D341Med (cell line): ENCODE results near the gene DCHS2.

Source experiments
- DNase-seq: peaks from one replicate; pipeline ENCODE4 v3.0.0; 2012; ENCODE audit warnings: low spot score

Gene DCHS2

GRCh38 chr4:154444958-154445357 lies 46.6 kb downstream of the DCHS2 start:
- no peak for DNase-seq

DNA sequence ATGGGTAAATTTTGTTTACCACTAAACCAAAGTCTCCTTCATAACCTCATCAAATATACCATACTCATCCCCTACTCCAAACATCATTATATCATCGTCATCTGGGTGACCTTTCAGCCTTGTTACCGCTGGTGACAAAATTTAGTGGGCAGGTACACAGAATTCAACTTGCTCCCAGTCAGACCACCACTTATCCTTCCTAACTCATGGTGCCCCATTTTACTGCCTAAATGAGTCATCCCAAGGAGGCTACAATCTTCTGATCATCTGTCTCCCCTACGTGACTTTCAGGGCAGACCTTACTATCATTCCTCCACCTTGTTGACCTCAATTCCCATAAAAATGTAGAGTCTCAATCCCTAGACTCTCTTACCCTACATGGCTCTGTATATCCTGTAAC lies 49.6 kb downstream of the DCHS2 start:
- no peak for DNase-seq

GRCh38 chr4:154441124-154441523 lies 50.5 kb downstream of the DCHS2 start:
- DNase-seq = no peak

DNA sequence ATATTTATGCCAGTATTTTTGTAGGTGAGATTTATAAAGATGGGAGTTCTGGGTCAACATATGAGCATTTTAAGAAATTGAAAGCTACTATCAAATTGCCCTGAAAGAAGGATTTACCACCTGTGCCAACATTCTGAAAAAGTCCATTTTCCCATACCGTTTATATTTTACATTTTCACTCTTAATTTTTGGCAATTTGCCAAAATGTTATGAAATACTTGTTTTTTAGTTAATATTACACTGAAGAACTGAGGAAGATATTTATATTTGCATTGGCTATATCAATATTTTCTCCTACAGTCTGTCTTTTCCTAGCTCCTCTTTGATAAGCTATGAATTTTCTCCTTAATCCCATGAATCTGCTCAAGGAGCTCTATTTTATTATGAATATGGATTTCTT lies 52.4 kb downstream of the DCHS2 start:
- no peak for DNase-seq

- DNase-seq = no peak
These were observed 55.7 kb downstream of the DCHS2 start for GRCh38 chr4:154435895-154436294.

DNA sequence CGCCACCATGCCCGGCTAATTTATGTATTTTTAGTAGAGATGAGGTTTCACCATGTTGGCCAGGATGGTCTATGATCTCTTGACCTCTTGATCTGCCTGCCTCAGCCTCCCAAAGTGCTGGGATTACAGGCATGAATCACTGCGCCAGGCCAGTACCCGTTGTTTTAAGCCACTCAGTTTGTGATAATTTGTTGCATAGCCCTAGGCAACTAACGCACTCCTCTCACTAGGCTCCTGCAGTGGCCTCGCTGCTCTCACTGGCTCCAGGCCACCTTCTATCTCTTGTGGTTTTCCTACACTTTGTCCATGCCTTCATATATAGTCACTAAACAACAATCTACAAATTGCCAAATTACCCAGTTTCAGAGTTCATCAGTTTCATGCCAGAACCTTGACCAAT lies 58.1 kb downstream of the DCHS2 start:
- DNase-seq = no peak

DNA sequence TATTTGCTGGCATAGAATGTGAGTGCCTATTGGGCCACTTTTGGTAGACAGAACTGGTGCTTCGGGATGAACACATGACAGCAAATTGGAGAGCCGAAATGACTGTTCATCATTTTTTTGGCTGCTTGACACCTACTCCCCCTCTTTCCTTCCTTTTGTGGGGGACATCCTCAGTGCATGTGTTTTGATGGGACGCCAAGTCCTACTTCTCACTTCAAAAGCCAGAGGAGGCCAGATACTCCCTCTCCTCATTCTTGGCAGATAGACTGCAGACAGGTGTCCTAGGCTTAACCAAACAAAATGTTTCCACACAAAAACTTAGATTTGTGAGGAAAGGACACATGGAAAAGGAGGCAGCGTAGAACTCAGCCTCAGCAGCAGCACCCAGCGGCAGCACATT lies 62.4 kb downstream of the DCHS2 start:
- DNase-seq = no peak

DNA sequence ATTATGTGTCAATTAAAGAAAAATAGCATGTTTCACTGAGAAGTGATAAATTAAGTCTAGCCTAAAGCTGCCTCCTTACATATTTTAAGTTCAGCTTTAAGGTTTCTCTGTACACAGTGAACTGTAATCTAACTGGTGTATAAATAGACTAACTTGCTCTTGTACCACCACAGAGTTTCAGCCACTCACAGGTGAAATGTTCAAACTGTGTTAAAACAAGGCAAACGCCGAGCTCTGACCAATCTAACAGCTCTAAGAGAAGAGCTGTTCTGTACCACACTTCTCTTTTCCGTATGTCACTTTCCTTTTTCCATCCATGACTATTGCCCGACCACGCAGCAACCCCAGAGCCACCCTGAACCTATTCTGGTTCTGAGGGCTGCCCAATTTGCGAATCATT lies 64.5 kb downstream of the DCHS2 start:
- no peak for DNase-seq

DNA sequence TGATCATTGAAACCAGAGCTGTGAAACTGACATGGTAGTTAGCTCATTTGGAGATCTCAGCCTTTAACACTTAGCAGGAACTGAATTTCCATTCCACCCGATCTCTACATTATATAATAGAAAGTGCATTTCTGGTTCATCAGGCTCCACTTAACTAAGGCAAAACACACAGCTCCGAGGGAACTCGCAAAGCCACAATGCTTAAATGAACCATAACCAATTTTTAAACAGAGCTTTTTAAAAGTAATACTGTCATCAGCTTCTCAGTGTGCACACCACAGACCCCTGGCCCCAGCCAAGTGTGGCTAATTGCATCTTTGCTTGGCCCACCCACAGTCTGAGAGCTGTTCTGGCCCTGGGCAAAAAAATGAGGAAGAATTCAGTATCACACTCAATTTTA lies 66.1 kb downstream of the DCHS2 start:
- no peak for DNase-seq

DNA sequence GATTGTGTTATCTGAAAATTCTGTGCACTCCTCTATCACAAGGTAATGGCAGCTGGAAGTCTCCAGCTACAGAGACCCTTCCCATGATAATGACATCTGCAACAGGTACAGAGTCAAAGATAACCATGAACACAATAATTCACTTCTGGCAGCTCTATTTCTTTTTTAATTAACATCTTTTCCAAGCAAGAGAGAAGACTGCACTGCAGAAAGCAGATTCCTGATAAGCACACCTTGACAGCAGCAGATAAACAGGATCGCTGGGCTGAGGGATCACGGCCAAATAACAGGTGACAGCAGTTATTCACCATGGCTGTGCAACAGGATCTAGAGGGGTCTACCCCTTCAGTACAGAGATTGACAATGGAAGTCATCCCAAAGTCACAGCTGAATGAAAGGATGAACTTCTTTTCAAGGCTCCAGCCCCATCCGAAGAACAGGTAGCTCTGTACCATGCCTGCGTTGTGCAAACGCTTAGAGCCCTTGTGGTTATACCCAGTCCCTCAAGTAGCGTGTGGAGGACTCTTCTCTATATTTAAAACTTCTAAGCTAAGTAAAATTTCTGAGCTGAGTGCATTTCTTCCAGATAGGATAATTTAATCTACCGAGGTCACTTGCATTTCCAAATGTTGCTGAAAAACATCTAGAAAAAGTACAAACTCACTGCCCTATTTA lies 66.7 kb downstream of the DCHS2 start:
- no peak for DNase-seq

- DNase-seq = no peak
These were observed 69.4 kb downstream of the DCHS2 start for GRCh38 chr4:154422152-154422551.

DNA sequence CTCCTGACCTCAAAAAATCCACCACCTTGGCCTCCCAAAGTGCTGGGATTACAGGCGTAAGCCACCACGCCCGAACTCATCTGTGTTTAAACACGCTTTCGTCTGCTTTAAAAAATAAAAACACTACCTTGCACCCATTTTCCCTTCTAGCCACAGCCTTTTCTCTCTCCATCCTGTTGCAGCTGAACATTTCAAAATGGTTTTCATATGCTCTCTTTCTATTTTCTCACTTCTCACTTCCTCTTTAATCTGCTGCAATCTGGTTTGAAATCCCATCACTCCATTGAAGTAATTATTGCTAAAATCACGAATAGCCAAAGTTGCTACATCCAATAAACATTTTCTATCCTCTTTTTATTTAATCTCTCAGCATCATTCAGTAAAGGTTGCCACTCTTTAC lies 70.0 kb downstream of the DCHS2 start:
- DNase-seq = no peak

GRCh38 chr4:154417373-154417673 lies 74.3 kb downstream of the DCHS2 start:
- DNase-seq = no peak

DNA sequence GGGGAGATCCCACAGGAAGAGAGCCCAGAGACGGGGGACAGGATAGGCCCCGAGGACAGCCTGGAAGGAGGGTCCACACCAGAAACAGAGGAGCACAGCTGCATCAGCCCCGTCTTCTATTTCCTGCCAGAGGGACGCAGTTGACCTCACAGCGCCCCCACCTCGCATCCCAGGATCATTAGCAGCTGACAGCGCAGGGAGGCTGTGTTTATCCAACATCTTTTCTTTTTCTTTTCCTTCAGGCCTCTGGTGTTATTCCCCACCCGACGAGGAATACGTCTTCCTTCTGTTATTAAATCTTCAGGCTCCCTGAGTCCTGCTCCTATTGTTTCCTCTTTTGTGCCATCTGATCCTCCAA lies 75.4 kb downstream of the DCHS2 start:
- no peak for DNase-seq

GRCh38 chr4:154415313-154415712 lies 76.3 kb downstream of the DCHS2 start:
- DNase-seq = no peak

DNA sequence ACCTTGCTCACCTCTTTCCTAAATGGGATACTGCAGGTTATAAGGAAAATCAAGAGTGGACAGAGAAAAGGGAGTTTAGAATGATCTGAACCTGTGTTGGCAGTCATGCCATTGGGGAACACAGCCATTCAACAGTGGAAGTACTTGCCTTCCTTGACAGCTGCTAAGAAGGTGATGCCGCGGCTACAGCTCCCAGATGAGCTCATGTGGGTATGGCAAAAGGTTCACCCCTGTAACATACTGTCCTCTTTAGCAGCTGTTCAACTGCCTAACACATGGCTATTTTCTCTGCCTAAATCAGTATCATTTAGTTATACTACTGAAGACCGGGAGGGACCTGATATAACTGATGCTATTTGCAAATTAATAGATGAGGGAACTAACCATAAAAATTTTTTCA lies 76.8 kb downstream of the DCHS2 start:
- DNase-seq = no peak

GRCh38 chr4:154414371-154414770 lies 77.2 kb downstream of the DCHS2 start:
- no peak for DNase-seq

DNA sequence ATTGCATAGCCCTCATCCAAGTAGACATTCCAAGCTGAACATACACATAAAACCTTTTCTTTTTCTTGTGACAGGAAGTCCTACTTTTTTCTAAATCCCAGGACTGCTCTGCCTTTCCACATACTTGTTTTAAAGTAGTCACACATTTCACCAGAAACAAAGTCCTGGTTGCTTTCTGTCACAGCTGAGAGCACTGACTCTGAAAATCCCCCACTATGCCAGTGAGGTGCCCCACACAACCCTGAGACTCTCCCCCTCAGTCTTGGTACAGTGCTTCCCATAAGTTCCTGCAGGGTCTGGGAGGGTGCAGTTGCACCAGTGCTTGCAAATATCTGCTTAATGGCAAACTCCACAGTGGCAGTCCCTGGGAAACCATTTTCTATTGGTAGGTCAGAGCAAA lies 84.2 kb downstream of the DCHS2 start:
- no peak for DNase-seq

DNA sequence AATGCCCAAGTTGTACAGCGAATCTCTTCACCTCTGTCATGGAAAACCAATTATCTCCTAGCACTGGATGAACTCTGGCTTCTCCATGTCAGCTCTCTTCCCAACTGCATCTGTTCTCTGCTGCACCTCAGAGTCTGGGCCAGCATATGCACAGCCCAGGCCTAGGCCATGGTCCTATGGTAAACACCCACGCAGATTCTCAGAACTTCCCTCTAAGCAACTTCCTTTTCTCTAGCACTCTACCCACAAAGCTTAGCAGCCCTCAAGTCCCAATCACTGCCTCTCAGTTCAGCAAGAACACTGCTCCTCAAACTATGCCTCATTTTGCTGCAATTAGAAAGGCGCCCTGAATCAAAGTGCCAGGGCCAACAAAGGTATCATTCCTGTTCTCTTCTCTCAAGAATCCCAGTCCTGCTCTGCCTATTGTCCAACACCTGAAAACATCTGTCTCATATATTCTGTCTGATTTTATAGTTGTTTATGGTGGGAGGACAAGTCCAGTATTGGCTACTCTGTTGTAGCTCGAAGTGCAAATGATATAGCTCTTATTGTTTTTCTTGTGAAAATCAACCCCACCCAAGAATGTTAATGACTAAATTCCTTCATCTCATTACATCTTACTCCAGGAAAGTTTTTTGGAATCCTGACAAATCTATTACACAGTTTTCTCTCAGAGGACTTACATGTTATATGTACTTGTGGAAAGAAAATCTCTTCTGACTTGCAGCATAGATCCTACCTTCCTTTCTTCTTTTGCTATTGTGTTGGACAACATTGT lies 85.4 kb downstream of the DCHS2 start:
- no peak for DNase-seq

- DNase-seq = no peak
These were observed 92.2 kb downstream of the DCHS2 start for GRCh38 chr4:154399259-154399974.

- DNase-seq = no peak
These were observed 101.3 kb downstream of the DCHS2 start for GRCh38 chr4:154390324-154390723.

GRCh38 chr4:154389148-154389547 lies 102.5 kb downstream of the DCHS2 start:
- DNase-seq = no peak

DNA sequence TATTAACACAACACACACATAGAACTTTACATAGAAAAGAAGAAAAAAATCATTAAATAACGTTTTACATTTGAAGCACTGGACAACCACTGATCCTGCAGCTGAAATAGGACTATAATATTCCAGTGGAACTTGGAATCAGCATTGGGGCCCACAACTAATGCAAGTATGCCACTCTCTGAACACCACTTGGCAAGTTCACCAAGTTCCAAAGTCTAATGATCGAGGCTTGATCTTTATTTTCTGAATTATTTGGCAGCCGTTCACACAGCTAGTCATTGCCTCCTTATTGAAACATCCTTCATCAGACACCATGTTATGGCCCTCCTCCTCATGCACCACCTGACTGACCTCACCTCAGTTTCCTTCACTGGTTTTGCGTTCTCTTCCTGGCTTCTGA lies 107.6 kb downstream of the DCHS2 start:
- no peak for DNase-seq

GRCh38 chr4:154376486-154376885 lies 115.1 kb downstream of the DCHS2 start:
- no peak for DNase-seq
